CD4-positive, alpha-beta T cell treated with Interleukin-17A for 4 hours (primary cell): ENCODE data around the gene LENG1.
"Not testable (repeated sequence)": the region's sequence is repeated elsewhere in the genome, so short reads cannot be mapped to it uniquely, and the experiment has no call there.

Experiments
- DNase-seq: peaks from one replicate; pipeline ENCODE4 v3.0.0-alpha.2; 2020; ENCODE audit warnings: mixed read lengths

The LENG1 gene

GRCh38 chr19:54189145-54189734 is 29.7 kb upstream of the LENG1 start, which contains the start of gene MBOAT7:
Gene MBOAT7, minus strand, starts transcription at chr19:54189580. Its CDS starts 1,072 bp downstream, at chr19:54188508.
- no peak for DNase-seq

DNA sequence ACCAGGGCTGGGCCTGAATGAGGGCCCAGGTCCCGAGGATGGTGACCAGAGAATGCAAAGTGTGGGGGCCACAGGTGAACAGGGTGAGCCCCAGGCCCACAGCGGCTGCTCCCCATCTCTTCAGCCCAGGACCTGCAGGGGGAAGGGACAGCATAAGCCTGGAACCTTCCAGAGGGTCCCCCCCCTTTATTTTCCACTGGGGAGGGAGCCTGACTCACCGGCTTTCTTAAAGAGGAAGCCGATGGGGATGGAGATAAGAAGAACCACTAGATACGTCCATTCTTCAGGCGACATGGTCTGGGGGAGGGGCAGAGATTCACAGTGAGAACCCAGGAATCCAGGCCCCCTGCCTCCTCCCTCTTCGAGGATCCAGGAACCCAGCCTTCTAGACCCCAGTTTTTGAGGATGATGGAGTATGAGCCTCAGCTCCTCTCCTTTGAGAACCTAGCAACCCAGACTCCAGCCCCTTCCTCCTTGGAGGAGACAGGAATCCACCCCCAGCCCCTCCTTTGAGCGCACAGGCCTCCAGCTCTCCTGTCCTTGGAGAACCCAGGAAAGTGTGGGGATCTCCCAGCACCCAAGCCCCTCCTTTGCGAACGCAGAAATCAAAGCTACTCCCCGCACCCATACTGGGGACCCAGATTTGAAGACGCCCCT is 28.8 kb upstream of the LENG1 start:
- DNase-seq, result peak; percentile 61

DNA sequence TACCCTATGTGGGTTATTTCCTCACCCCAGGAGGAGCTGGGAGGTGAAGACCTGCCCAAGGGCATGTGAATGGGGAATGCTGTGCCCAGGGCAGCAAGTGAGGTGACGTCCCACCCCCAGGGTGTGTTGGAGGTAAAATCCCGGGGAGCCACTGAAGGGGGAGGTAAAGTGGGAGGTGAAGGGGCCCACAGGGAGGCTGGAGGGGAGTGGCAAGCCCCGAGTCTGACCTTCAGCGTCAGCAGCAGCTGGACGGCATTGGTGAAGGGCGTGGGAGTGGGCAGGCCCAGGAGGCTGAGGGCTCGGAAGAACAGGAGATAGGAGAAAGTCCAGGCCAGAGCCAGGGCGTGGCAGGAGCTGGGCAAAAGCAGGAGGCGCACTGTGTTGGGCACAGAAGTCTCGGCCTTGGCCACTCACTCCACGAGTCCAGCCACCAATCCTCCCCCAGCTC is 27.4 kb upstream of the LENG1 start:
- DNase-seq, result no peak

DNA sequence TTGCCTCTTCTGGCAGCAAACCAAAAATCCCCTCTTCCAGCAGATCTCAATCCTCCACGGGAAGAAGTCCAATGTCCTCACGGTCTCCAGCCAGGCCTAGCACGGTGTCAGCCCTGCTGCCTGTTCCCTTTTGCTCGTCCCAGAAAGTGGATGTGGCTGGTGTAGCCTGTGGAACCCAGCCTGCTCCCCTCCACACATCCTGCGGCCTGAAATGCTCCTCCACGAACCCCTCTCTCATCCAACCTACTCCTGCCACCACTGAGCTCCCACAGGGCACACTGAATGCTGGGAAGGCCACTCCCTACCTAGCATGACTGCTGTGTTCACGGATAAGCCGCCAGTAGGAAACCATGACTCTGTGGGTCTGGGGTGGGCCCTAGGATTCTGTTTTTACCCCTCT is 26.8 kb upstream of the LENG1 start:
- no peak for DNase-seq

DNA sequence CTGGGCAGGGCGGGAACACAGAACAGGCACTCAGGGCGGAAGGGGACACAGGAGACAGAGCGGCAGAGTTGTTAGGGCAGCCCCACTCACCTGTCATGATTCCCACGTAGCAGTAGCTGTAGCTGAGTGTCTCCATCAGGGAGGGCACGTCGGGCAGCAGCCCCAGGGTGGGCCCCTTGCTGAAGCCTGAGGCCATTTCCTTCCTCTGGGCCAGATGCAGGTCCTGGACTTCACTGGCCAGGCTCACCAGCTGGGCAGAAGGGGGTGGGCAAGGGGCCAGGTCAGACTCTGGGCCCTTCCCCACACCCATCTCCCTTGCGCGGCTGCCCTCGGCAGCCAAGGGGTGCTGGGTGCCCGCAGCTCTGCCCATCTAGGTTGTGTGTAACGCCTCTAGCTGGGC is 23.9 kb upstream of the LENG1 start:
- no peak for DNase-seq

GRCh38 chr19:54181894-54182293 is 22.4 kb upstream of the LENG1 start:
- not testable (repeated sequence) for DNase-seq

- DNase-seq, result no peak
These were observed 21.2 kb upstream of the LENG1 start for GRCh38 chr19:54180691-54181091.

GRCh38 chr19:54179921-54180461 is 20.5 kb upstream of the LENG1 start:
- no peak for DNase-seq

- no peak for DNase-seq
These were observed 19.8 kb upstream of the LENG1 start for GRCh38 chr19:54179262-54179852.

DNA sequence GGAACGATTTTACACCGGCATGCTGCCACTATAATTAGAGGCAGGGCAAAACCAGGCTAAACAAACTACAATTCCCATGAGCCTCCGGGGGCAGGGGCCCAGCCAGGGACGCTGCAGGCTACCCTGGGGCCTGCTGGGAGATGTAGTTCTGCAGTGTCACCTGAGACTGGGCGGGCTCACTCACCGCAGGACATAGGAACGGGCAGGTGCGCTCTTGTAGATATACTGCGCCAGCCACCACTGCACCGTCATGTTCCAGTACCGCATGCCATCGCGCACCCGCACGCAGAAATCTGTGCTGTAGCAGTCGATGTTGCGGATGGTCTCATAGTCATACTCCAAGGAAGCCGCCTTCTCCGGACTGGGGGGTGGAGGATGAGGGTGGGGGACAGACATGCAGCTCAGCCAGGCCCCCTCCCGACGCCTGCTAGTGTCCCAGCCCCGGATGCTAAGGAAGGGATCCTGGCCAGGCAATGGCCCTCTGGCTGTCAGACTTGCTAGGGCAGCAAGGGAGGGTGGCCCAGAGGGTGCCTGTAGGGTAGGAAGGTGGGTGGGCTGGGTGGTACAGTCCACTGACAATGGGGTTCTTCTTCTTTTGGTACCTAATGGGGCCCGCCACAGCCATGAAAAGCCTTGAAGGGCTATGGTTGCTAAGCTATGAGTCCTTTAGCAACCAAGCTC is 19.2 kb upstream of the LENG1 start:
- DNase-seq, result peak; percentile 51

- no peak for DNase-seq
These were observed 14.7 kb upstream of the LENG1 start for GRCh38 chr19:54173951-54174834.

- DNase-seq, result no peak
These were observed 13.8 kb upstream of the LENG1 start for GRCh38 chr19:54173359-54173699.

- peak; percentile 23 for DNase-seq
These were observed 13.2 kb upstream of the LENG1 start, which contains the start of gene TMC4 for GRCh38 chr19:54172471-54173358. Gene TMC4, minus strand, starts transcription at chr19:54173160. Its CDS starts 43 bp downstream, at chr19:54173117.

DNA sequence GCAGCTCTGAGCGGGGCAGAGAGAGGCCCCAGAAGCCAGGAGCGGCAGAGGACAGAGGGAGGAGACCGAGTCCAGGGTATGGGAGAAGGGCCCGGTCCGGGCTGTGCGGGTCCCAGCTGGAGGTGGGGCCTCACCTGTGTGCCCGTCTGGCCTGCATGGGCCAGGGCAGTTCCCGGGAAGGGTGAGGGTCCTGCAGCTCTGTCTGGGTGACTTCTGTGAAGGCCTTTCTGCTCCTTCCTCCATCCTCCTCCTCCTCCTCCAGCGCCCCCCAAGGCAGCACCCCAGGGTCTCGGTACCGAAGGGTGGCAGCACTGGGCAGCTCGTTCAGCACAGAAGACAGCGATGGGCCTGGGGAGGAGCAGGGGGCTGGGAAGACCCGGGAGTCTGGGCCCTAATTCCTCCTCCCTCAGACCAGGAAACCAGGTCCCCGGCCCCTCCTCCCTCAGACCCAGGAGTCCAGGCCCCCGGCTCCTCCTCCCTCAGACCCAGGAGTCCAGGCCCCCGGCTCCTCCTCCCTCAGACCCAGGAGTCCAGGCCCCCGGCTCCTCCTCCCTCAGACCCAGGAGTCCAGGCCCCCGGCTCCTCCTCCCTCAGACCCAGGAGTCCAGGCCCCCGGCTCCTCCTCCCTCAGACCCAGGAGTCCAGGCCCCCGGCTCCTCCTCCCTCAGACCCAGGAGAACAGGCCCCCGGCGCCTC is 12.4 kb upstream of the LENG1 start:
- not testable (repeated sequence) for DNase-seq

- no peak for DNase-seq
These were observed 9.7 kb upstream of the LENG1 start for GRCh38 chr19:54169149-54169740.

DNA sequence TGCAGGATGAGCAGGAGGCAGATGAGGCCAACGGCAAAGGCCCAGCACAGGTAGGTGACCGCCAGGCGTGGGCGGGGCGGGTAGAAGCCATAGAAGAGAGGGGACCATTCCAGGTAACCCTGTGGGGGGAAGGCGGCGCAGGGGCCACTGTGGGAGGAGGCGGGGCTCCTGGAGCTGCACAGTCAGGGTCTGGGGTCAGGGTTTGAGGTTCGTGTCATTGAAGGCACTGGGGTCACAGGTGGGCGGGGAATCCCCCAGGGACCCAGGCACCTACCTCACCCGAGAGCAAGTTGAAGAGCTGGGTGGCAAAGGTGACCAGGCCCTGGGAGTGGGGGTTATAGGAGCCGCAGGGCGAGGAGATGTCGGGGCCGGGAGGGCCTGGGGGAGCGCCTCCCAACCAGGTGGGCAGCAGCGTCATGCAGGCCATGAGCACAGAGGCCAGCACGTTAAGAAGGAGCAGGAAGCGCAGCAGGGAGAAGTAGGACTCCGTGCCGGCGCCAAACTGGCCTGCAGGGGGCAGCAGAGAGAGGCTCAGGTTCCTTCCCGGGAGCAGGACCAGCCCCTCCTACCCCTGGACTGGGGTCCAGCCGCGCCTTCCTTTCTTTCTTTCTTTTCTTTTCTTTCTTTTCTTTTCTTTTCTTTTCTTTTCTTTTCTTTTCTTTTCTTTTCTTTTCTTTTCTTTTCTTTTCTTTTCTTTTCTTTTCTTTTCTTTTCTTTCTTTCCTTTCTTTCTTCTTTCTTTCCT is 8.8 kb upstream of the LENG1 start:
- DNase-seq, result peak; percentile 96

DNA sequence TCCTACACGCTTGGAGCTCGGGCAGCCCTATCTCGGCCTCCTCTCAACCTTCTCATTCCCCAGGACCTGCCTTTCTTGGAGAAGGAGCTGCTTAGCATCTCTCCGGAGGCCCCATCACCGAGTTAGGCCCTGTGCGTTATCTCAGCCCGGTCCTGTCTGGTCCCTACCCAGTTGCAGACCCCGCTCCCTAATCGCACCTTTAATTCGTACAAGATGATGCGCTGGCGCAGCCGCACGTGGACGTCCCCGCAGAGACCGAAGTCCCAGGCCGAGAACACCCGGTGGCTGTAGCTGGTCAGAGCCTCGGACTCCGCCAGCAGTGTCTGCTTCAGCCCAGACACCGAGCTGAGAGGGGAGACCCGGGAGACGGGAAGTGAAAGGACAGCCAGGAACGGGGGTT is 5.7 kb upstream of the LENG1 start:
- DNase-seq, result no peak

DNA sequence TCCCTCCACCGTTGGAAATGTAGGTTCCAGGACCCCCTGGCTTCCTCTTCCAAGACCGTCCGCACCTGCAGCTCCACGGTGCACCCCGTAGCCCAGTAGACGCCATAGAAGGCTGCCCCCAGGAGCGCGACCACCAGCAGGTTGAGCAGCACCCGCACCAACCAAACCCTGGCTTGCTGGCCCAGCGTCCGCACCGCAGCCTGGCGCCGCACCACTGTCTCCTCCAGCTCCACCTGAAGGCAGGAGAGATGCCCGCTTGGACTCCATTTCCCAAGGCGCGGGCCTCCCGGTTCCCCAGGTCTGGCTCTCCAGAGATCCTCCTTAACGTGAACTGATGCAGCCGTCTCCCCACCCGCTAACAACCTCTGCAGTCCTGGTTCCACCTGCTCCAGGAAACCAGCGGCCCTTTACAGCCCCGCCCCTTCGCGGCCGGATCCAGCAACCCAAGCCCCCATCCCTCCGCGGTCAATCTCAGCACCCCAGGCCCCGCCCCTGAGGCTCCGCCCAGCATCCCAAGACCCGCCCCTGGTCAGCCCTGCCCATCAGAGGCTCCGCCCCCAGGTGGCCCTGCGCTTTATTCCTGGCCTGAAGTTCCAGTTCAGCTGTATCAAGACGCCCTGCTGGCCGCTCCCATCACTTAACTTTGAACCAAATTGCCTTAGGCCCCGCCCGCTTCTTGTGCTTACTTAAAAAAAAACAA is 5.0 kb upstream of the LENG1 start:
- peak; percentile 72 for DNase-seq

DNA sequence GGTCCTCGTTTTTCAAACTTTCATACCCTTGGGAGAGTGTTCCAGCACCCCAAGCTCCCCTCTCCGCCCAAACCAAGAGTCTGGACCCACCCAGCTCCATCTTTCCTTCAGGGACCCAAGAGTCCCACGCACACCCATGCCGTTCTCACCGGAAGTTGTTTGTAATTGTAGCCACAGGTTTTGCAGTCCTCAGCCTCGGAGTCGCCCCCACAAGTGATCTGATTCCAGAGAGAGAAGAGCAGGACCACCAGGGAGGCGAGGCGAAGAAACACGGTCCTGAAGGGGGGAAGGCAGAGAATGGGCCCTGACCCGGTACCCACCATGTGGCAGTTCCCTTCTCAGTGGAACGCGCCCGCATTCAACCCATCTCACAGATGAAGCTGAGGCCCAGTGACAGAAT is 3.4 kb upstream of the LENG1 start:
- DNase-seq, result no peak
